HG02571 (cell line): ENCODE measurements around the gene ZNF20.
"Not testable (repeated sequence)": the region's sequence is repeated elsewhere in the genome, so short reads cannot be mapped to it uniquely, and the experiment has no call there.

Experiments
- ATAC-seq: cut with Tn5 transposase; IDR thresholded peaks from one replicate; pipeline ENCODE4 v1.9.1; 2021; ENCODE audit warnings: mild to moderate bottlenecking, moderate library complexity; ENCODE audit not compliant: unreplicated experiment

Gene ZNF20

GRCh38 chr19:12113121-12113520, 27.0 kb downstream of the ZNF20 start:
- ATAC-seq, result no peak

GRCh38 chr19:12112701-12113100, 27.4 kb downstream of the ZNF20 start:
- ATAC-seq, result no peak

GRCh38 chr19:12111943-12112637, 28.1 kb downstream of the ZNF20 start:
- no peak for ATAC-seq

- ATAC-seq, result no peak
These were observed 29.0 kb downstream of the ZNF20 start for GRCh38 chr19:12111176-12111575.

GRCh38 chr19:12103909-12104308, 36.2 kb downstream of the ZNF20 start:
- not testable (repeated sequence) for ATAC-seq

- ATAC-seq, result no peak
These were observed 42.1 kb downstream of the ZNF20 start for GRCh38 chr19:12098040-12098439.

- ATAC-seq, result no peak
These were observed 44.9 kb downstream of the ZNF20 start for GRCh38 chr19:12095111-12095790.

- no peak for ATAC-seq
These were observed 46.4 kb downstream of the ZNF20 start for GRCh38 chr19:12093777-12094176.

GRCh38 chr19:12092956-12093355, 47.2 kb downstream of the ZNF20 start:
- ATAC-seq, result no peak

- ATAC-seq, result peak; percentile 71
These were observed 47.9 kb downstream of the ZNF20 start for GRCh38 chr19:12092065-12092867.

GRCh38 chr19:12090807-12091206, 49.3 kb downstream of the ZNF20 start:
- no peak for ATAC-seq

- ATAC-seq, result no peak
These were observed 54.9 kb downstream of the ZNF20 start for GRCh38 chr19:12085074-12085818.

- ATAC-seq, result not testable (repeated sequence)
These were observed 56.8 kb downstream of the ZNF20 start for GRCh38 chr19:12083336-12083735.
